HUES48 (cell line): ENCODE measurements around the gene CD58.
A peak's percentile ranks its signal among the peaks of the same experiment; 100 is the strongest.

Source experiments
- H3K27ac ChIP-seq: one replicate; pipeline ENCODE4 v1.7.0; 2013; ENCODE audit warnings: low read depth, low read length, inconsistent platforms
- H3K27me3 ChIP-seq: 2 replicates; pipeline ENCODE4 v1.6.1; 2013; ENCODE audit warnings: mild to moderate bottlenecking, low read length; ENCODE audit not compliant: control insufficient read depth, insufficient read depth
- H3K36me3 ChIP-seq: 2 replicates; pipeline ENCODE4 v1.6.1; 2013; ENCODE audit warnings: low read length; ENCODE audit not compliant: control insufficient read depth, insufficient read depth
- H3K4me1 ChIP-seq: 2 replicates; pipeline ENCODE4 v1.6.1; 2013; ENCODE audit warnings: mild to moderate bottlenecking, low read length; ENCODE audit not compliant: control insufficient read depth, insufficient read depth
- H3K4me3 ChIP-seq: 2 replicates; pipeline ENCODE4 v1.5.1; 2013; ENCODE audit warnings: mild to moderate bottlenecking, low read depth, low read length
- H3K9ac ChIP-seq: 2 replicates; pipeline ENCODE4 v1.6.1; 2013; ENCODE audit warnings: mild to moderate bottlenecking, low read depth, low read length, moderate library complexity
- H3K9me3 ChIP-seq: 2 replicates; pipeline ENCODE4 v1.6.1; 2013; ENCODE audit warnings: low read length; ENCODE audit not compliant: control insufficient read depth, insufficient read depth

The CD58 gene

GRCh38 chr1:116537040-116537831 lies 33.6 kb downstream of the CD58 start:
- Histone ChIP-seq H3K27me3 (peaks cover 34% of the 10 kb centered on the region), H3K9me3 (no peaks in the 10 kb centered on the region), H3K4me3 (no peak overlapping the region), H3K9ac (no peak overlapping the region), H3K36me3 (no peaks in the 10 kb centered on the region), H3K27ac (no peak overlapping the region), H3K4me1 (peaks cover 16% of the 10 kb centered on the region)

DNA sequence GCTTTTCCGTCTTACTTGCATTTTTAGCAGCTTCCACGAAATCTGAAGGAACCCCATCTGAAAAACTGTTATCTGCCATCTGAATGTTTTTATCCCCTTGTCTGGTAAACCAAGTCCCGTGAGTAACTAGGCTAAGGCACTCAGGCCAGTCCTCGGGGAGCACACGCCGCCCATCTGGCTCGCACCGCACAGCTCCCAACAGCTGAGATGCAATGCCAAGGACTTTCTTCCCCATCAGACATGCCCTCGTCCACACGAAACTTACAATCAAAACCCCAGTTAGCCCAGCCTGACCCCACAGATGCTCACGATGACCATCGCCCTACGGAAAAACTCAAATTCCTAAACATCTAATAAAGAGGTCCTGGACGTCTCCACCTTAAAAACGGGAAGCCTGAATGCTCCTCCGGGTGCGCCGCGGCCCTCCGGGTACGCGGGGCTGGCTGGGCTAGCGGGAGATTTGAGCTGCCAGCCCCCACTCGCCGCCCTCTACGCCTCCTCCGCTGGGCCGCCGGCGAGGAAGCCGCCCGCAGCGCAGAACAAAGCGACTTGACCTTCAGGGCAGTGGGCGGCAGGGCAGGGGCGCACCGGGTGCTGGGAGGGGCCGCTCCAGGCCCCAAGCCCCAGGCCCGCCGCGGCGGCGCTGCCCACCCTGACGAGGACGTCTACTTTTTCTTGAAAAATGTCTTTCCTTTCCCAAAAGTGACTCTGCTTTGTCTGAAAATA lies 36.6 kb downstream of the CD58 start:
- Histone ChIP-seq H3K27ac (no peak overlapping the region), H3K4me1 (peaks cover 16% of the 10 kb centered on the region), H3K9me3 (no peaks in the 10 kb centered on the region), H3K27me3 (peaks cover 32% of the 10 kb centered on the region), H3K36me3 (no peaks in the 10 kb centered on the region), H3K4me3 (peak overlapping the region; percentile 39; the same call in 1 of the 2 replicates), H3K9ac (no peak overlapping the region)

DNA sequence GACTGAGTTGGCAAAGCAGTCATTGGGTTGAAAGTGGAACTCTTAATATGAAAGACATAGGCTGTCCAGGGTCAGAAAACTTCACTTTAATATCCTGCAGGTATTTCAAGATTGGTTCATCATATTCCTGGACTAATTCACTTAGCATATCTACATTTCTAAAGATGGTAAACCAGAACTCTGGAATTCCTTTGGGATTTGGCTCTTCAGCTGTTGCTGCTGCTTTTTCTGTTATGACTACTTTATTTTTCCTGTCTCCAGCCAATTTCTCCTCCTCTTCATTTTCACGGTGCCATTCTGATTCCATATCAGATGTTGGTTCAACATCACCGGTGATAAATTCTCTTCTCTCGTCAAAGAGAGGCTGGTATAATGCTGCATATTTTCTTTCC lies 37.4 kb downstream of the CD58 start:
- Histone ChIP-seq H3K27me3 (peaks cover 32% of the 10 kb centered on the region), H3K36me3 (no peaks in the 10 kb centered on the region)

GRCh38 chr1:116532671-116533428 lies 38.0 kb downstream of the CD58 start:
- Histone ChIP-seq H3K4me3 (no peak overlapping the region), H3K36me3 (no peaks in the 10 kb centered on the region), H3K4me1 (peaks cover 16% of the 10 kb centered on the region), H3K27ac (no peak overlapping the region), H3K9me3 (no peaks in the 10 kb centered on the region), H3K9ac (no peak overlapping the region), H3K27me3 (peaks cover 32% of the 10 kb centered on the region)

More for the DNA sequence above, 37.4 kb downstream of the CD58 start:
- Histone ChIP-seq H3K9ac (no peak overlapping the region), H3K4me3 (no peak overlapping the region), H3K27ac (no peak overlapping the region), H3K9me3 (no peaks in the 10 kb centered on the region), H3K4me1 (peaks cover 16% of the 10 kb centered on the region)

DNA sequence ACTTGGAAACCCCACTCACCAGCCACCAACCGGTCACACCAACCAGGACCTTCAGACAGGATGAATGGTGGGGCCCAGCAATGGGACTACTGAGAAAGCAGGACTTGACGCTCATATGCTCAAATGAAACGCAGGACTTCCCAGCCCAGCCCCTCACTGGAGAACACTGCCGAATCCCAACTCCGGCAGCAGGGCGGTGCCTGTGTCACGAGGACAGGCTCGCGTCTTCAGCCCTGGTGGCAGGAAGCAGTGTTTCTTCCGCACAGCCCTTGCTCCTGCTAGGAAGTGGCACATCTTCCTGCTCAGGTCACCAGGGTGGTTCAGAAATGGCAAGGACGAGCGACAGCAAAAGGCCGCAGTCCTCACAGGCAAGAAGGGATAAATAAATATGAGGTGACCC lies 38.9 kb downstream of the CD58 start:
- H3K9me3 ChIP-seq = no peaks in the 10 kb centered on the region
- peaks cover 16% of the 10 kb centered on the region for H3K4me1 ChIP-seq

DNA sequence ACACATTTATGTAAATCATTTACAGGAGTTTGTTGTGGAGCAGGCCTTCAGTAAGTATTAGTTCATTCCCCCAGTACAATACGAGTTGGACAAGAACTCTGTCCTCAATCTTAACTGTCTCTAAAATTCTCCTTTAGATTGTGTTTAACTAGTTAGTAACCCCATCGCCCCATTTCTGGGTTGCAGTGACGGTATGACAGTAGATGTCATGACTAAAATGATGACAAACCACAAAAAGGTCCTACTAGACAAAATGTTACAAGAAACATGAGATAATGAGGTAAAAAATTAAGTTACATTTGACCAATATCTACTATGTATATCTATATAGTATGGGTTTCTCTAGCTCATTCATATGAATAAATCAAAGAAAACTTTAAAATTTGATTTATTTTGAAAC lies 41.1 kb downstream of the CD58 start:
- peaks cover 19% of the 10 kb centered on the region for H3K27me3 ChIP-seq
- H3K9ac ChIP-seq = no peak overlapping the region
- no peak overlapping the region for H3K27ac ChIP-seq
- no peaks in the 10 kb centered on the region for H3K36me3 ChIP-seq
- peaks cover 7% of the 10 kb centered on the region for H3K4me1 ChIP-seq
- H3K9me3 ChIP-seq = no peaks in the 10 kb centered on the region
- H3K4me3 ChIP-seq = no peak overlapping the region

More for the DNA sequence above, 38.9 kb downstream of the CD58 start:
- Histone ChIP-seq H3K36me3 (no peaks in the 10 kb centered on the region), H3K4me3 (no peak overlapping the region), H3K27ac (no peak overlapping the region), H3K27me3 (peaks cover 26% of the 10 kb centered on the region), H3K9ac (no peak overlapping the region)

DNA sequence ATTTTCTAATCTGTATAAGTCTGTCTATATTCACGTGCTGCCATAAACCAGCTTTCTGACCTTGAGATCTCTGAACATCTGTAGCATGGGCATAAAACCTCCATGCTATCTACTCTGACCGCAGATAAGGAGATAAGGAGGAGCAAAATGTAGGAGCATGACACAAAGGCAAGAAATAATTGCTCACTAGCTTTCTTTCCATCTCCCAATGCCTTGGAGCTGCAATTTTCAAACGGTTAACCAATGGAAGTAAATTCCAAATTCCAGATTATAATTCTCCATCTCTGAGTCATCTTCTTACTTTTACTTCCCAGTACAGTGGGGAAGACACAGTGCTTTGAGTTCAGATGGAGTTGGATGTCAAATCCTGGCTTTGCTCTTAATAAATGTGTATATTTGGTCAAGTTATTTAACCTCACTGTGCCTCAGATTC lies 41.6 kb downstream of the CD58 start:
- no peaks in the 10 kb centered on the region for H3K9me3 ChIP-seq
- H3K36me3 ChIP-seq = no peaks in the 10 kb centered on the region

DNA sequence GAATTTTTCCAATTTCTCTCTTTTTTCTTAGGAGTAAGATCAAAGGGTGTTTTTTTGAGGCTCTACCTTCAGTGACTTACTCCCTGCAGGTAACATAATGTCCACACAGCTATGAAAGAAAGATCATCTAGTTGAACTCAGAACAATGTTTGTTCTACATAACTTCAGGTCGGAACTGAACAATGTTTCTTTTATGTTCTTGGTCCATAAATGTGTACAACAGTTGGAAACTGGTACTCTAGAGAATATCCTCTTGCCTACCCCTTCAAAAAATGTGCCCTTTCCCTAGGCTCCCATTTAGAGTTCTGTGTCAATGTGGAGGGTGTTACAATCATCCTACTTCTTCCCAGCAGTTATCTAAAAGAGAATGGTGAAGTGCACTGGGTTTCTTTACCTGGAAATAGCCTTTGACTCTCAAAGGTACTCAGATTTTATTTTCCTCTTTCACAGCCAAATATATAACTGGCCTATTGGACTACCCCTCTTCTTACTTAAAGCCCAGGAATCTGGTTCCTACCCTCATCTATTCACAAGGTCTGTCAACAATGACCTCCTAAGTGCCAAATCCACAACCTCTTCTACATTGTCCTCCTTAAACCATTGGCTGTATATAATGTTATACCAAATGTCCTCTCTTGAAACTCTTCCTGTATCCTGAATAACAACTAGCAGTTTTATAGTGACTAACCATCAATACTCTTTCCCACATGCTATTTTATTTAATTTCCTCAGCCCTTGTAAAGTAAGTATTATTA lies 42.3 kb downstream of the CD58 start:
- Histone ChIP-seq H3K27me3 (peaks cover 8% of the 10 kb centered on the region), H3K36me3 (no peaks in the 10 kb centered on the region)

More for the DNA sequence above, 41.6 kb downstream of the CD58 start:
- no peak overlapping the region for H3K9ac ChIP-seq
- H3K4me1 ChIP-seq = peaks cover 6% of the 10 kb centered on the region; the same call in 1 of the 2 replicates
- peaks cover 15% of the 10 kb centered on the region for H3K27me3 ChIP-seq
- no peak overlapping the region for H3K4me3 ChIP-seq
- H3K27ac ChIP-seq = no peak overlapping the region

DNA sequence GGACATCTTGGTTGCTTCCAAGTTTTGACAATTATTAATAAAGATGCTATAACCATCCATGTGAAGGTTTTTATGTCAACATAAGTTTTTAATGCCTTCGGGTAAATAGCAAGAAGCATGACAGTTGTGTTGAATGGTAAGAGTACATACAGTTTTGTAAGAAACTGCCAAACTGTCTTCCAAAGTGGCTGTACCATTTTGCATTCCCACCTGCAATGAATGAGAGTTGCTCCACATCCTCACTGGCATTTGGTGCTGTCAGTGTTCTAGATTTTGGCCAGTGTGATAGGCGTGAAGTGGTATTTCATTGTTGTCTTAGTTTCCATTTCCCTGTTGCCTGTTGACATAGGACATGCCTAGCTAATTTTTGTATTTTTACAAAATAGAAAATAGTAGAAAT lies 45.4 kb downstream of the CD58 start:
- no peaks in the 10 kb centered on the region for H3K4me1 ChIP-seq
- H3K27me3 ChIP-seq = no peaks in the 10 kb centered on the region
- no peak overlapping the region for H3K9ac ChIP-seq
- no peaks in the 10 kb centered on the region for H3K9me3 ChIP-seq
- H3K4me3 ChIP-seq = no peak overlapping the region
- H3K27ac ChIP-seq = no peak overlapping the region
- no peaks in the 10 kb centered on the region for H3K36me3 ChIP-seq

More for the DNA sequence above, 42.3 kb downstream of the CD58 start:
- H3K9me3 ChIP-seq = no peaks in the 10 kb centered on the region
- H3K4me3 ChIP-seq = no peak overlapping the region
- H3K9ac ChIP-seq = no peak overlapping the region
- H3K4me1 ChIP-seq = no peaks in the 10 kb centered on the region
- no peak overlapping the region for H3K27ac ChIP-seq

DNA sequence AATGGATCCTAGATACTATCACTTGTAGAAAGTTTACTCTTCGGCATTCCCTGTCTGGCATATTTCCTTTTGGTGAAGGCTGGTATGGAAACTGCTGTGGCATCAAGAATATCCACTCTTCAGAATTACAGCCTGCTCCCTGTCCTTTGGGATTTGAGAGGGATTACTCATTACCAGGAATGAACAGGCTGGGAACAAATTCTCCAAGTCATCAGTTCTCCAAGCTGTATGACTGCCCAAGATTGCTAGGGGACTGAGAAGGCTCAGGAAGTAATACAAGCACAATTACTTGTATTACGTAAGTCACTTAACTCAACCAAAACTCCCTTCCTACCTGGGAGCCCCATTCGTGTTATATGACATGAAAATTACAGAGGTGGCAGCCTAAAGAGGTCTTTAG lies 49.6 kb downstream of the CD58 start:
- H3K36me3 ChIP-seq = no peaks in the 10 kb centered on the region
- H3K4me3 ChIP-seq = no peak overlapping the region
- H3K27ac ChIP-seq = no peak overlapping the region
- no peaks in the 10 kb centered on the region for H3K27me3 ChIP-seq
- no peak overlapping the region for H3K9ac ChIP-seq
- no peaks in the 10 kb centered on the region for H3K4me1 ChIP-seq
- no peaks in the 10 kb centered on the region for H3K9me3 ChIP-seq
